Measurements from ENCODE around the gene PGS1. TPM values are rescaled to one million over a fixed set of nuclear protein-coding genes. Genes with fewer than 3 reads are reported as not detected.
"Not testable (repeated sequence)": the region's sequence is repeated elsewhere in the genome, so short reads cannot be mapped to it uniquely, and the experiment has no call there.

Gene PGS1
- total RNA-seq: 9.1 TPM

- DNase-seq (ENCODE audit: low spot score): peak; percentile 86
- ATAC-seq: peak; percentile 87
Measured at GRCh38 chr17:78378225-78379130, at the start of gene PGS1. Gene PGS1 (plus strand): TSS chr17:78378649. CDS start chr17:78378666, 17 bp downstream.

- no peak for ATAC-seq
Measured at GRCh38 chr17:78329263-78330059, 49.0 kb upstream of the PGS1 start.

GRCh38 chr17:78330570-78331224 is 47.8 kb upstream of the PGS1 start:
- DNase-seq (ENCODE audit: low spot score) (no peak), ATAC-seq (peak; percentile 52)

More at GRCh38 chr17:78329263-78330059, 49.0 kb upstream of the PGS1 start:
- no peak for DNase-seq (ENCODE audit: low spot score)

GRCh38 chr17:78331355-78331754 is 47.1 kb upstream of the PGS1 start:
- ATAC-seq; DNase-seq (ENCODE audit: low spot score): not testable (repeated sequence)

- ATAC-seq: no peak
- no peak for DNase-seq (ENCODE audit: low spot score)
Measured at GRCh38 chr17:78332991-78333390, 45.5 kb upstream of the PGS1 start.

- no peak for ATAC-seq
- DNase-seq (ENCODE audit: low spot score): no peak
Measured at GRCh38 chr17:78335209-78335608, 43.2 kb upstream of the PGS1 start.

- ATAC-seq (no peak), DNase-seq (ENCODE audit: low spot score) (no peak)
Measured at GRCh38 chr17:78337244-78338109, 41.0 kb upstream of the PGS1 start.

- DNase-seq (ENCODE audit: low spot score): no peak
- ATAC-seq: no peak
Measured at GRCh38 chr17:78338486-78339259, 39.8 kb upstream of the PGS1 start.

- ATAC-seq: no peak
- DNase-seq (ENCODE audit: low spot score): no peak
Measured at GRCh38 chr17:78340183-78340955, 38.1 kb upstream of the PGS1 start.

GRCh38 chr17:78341559-78342448 is 36.6 kb upstream of the PGS1 start:
- peak; percentile 84 for ATAC-seq
- DNase-seq (ENCODE audit: low spot score): peak; percentile 79

- DNase-seq (ENCODE audit: low spot score): no peak
- no peak for ATAC-seq
Measured at GRCh38 chr17:78342449-78343186, 35.8 kb upstream of the PGS1 start.

- ATAC-seq: no peak
- DNase-seq (ENCODE audit: low spot score): no peak
Measured at GRCh38 chr17:78343187-78343542, 35.3 kb upstream of the PGS1 start.

GRCh38 chr17:78343543-78344201 is 34.8 kb upstream of the PGS1 start:
- no peak for DNase-seq (ENCODE audit: low spot score)
- ATAC-seq: no peak

GRCh38 chr17:78344666-78345065 is 33.8 kb upstream of the PGS1 start:
- ATAC-seq: no peak
- DNase-seq (ENCODE audit: low spot score): no peak

GRCh38 chr17:78345172-78345571 is 33.3 kb upstream of the PGS1 start:
- no peak for DNase-seq (ENCODE audit: low spot score)

GRCh38 chr17:78345791-78346494 is 32.5 kb upstream of the PGS1 start:
- ATAC-seq (peak; percentile 51), DNase-seq (ENCODE audit: low spot score) (no peak)

More at GRCh38 chr17:78345172-78345571, 33.3 kb upstream of the PGS1 start:
- no peak for ATAC-seq
